HEK293 (cell line): ENCODE results near the gene SKAP1.
"Not testable (repeated sequence)": the region's sequence is repeated elsewhere in the genome, so short reads cannot be mapped to it uniquely, and the experiment has no call there.

Experiments
- CTCF ChIA-PET: fragments of 350-600 bp; formaldehyde crosslinking; extraction: SDS; loops from one replicate; lab custom pipeline; 2021; ENCODE audit warnings: antibody characterized with exemption; lab: Yijun Ruan, JAX
- POLR2A ChIA-PET: fragments of 300-600 bp; formaldehyde crosslinking; extraction: SDS; loops from one replicate; lab custom pipeline; 2020; ENCODE audit warnings: antibody characterized with exemption, inconsistent platforms; lab: Yijun Ruan, JAX
- H3K27ac ChIP-seq: fragments of 200-500 bp; sonication (Bioruptor generic); 2 replicates; pipeline ENCODE4 v1.5.1; 2014; ENCODE audit warnings: low read depth, low read length, control low read depth, inconsistent platforms; ENCODE audit errors: extremely low read depth
- H3K36me3 ChIP-seq, 2 experiments: fragments of 200-500 bp in 1 of 2; sonication (Bioruptor generic) in 1 of 2; 1 replicate in 1 of 2; 2 replicates in 1 of 2; pipeline ENCODE4 v1.5.1; 2014 to 2017; ENCODE audit warnings: inconsistent platforms in 2 of 2, low read length in 2 of 2; ENCODE audit not compliant: control insufficient read depth in 2 of 2, insufficient read depth in 1 of 2
- H3K4me1 ChIP-seq: fragments of 200-500 bp; sonication (Bioruptor generic); 2 replicates; pipeline ENCODE4 v1.5.1; 2014; ENCODE audit warnings: mild to moderate bottlenecking, low read length, inconsistent platforms; ENCODE audit not compliant: control insufficient read depth, insufficient read depth
- H3K4me3 ChIP-seq: 2 replicates; pipeline ENCODE4 v1.5.1; 2011; ENCODE audit warnings: low read depth, mild to moderate bottlenecking, control low read depth, low read length, moderate library complexity
- H3K9me3 ChIP-seq: fragments of 200-500 bp; sonication (Bioruptor generic); 2 replicates; pipeline ENCODE4 v1.5.1; 2014; ENCODE audit warnings: low read depth, low read length, inconsistent platforms; ENCODE audit not compliant: control insufficient read depth, insufficient read depth
- ATF2 ChIP-seq: fragments of 450-650 bp; formaldehyde crosslinking; IDR thresholded peaks from 2 replicates; pipeline ENCODE4 v1.5.1; 2016; ENCODE audit warnings: missing biosample characterization, missing genetic modification characterization, low read depth
- BCL6B ChIP-seq: fragments of 450-650 bp; formaldehyde crosslinking; IDR thresholded peaks from 2 replicates; pipeline ENCODE4 v1.5.1; 2017; ENCODE audit warnings: missing biosample characterization, missing genetic modification characterization
- PRDM6 ChIP-seq: fragments of 450-650 bp; formaldehyde crosslinking; IDR thresholded peaks from 2 replicates; pipeline ENCODE4 v1.5.1; 2017; ENCODE audit warnings: missing biosample characterization, missing genetic modification characterization
- REPIN1 ChIP-seq: fragments of 450-650 bp; formaldehyde crosslinking; IDR thresholded peaks from 2 replicates; pipeline ENCODE4 v1.5.1; 2017; ENCODE audit warnings: missing biosample characterization, missing genetic modification characterization, low read depth
- TRIM28 ChIP-seq: IDR thresholded peaks from 2 replicates; pipeline ENCODE4 v1.6.1; 2011; ENCODE audit warnings: low read length, control low read depth, borderline replicate concordance
- YY1 ChIP-seq: fragments of 450-650 bp; formaldehyde crosslinking; IDR thresholded peaks from 2 replicates; pipeline ENCODE4 v1.5.1; 2018; ENCODE audit warnings: missing biosample characterization, missing genetic modification characterization
- ZNF121 ChIP-seq: fragments of 450-650 bp; formaldehyde crosslinking; IDR thresholded peaks from 2 replicates; pipeline ENCODE4 v1.5.1; 2016; ENCODE audit warnings: missing biosample characterization, missing genetic modification characterization
- ZNF302 ChIP-seq: fragments of 450-650 bp; formaldehyde crosslinking; IDR thresholded peaks from 2 replicates; pipeline ENCODE4 v1.5.1; 2016; ENCODE audit warnings: missing biosample characterization, missing genetic modification characterization, low read depth
- ZNF350 ChIP-seq: fragments of 450-650 bp; formaldehyde crosslinking; IDR thresholded peaks from 2 replicates; pipeline ENCODE4 v1.5.0; 2017; ENCODE audit warnings: missing biosample characterization, mild to moderate bottlenecking, missing genetic modification characterization
- ZNF585B ChIP-seq: fragments of 450-650 bp; formaldehyde crosslinking; IDR thresholded peaks from 2 replicates; pipeline ENCODE4 v1.5.1; 2016; ENCODE audit warnings: missing biosample characterization, missing genetic modification characterization

Gene SKAP1

GRCh38 chr17:48413613-48414405 lies 16.2 kb downstream of the SKAP1 start:
- Histone ChIP-seq H3K4me3 (no peak overlapping the region), H3K4me1 (0 out of 2 replicates have a peak, but pooled peaks cover 3% of the 10 kb centered on the region), H3K27ac (no peak overlapping the region), H3K36me3 (no peaks in the 10 kb centered on the region), H3K9me3 (no peaks in the 10 kb centered on the region)
- ChIA-PET POLR2A (no interaction called here), CTCF (interaction anchor here (0.8 to 0.9 kb wide), 2 partner anchors 26 to 149 kb away, joined by 3 read pairs; no protein-coding TSS in a partner anchor)
- TF ChIP-seq ZNF121 (tag by site-specific recombination) (no peak), REPIN1 (tag by site-specific recombination) (no peak), ZNF302 (tag by site-specific recombination) (no peak), BCL6B (tag by site-specific recombination) (no peak), TRIM28 (no peak), YY1 (tag by site-specific recombination) (no peak)

- 0 out of 2 replicates have a peak, but pooled peaks cover 3% of the 10 kb centered on the region for H3K4me1 ChIP-seq
- CTCF ChIA-PET: interaction anchor here (0.5 to 0.9 kb wide), 6 partner anchors 10 to 148 kb away, joined by 3 to 5 read pairs (median 3); no protein-coding TSS in a partner anchor
- 0 out of 2 replicates have a peak, but pooled peaks have one; percentile 16 for TF ChIP-seq PRDM6
- TF ChIP-seq ZNF585B (tag by site-specific recombination): no peak
- H3K4me3 ChIP-seq: no peak overlapping the region
- no peaks in the 10 kb centered on the region for H3K9me3 ChIP-seq
- no peaks in the 10 kb centered on the region for H3K36me3 ChIP-seq
- no peak overlapping the region for H3K27ac ChIP-seq
- POLR2A ChIA-PET: no interaction called here
Measured at GRCh38 chr17:48412841-48413240, 17.2 kb downstream of the SKAP1 start.

GRCh38 chr17:48410821-48411220 lies 19.2 kb downstream of the SKAP1 start:
- POLR2A ChIA-PET: interaction anchor here (0.6 kb wide), 1 partner anchor 202 kb away, joined by 3 read pairs; no protein-coding TSS in a partner anchor
- not testable (repeated sequence) for H3K36me3 ChIP-seq, H3K27ac ChIP-seq, H3K9me3 ChIP-seq, H3K4me3 ChIP-seq, H3K4me1 ChIP-seq
- CTCF ChIA-PET: interaction anchor here (0.7 to 2.1 kb wide), 3 partner anchors 35 to 468 kb away, joined by 3 to 7 read pairs (median 3); no protein-coding TSS in a partner anchor

- Histone ChIP-seq H3K4me3 (no peak overlapping the region), H3K4me1 (peaks cover 8% of the 10 kb centered on the region), H3K36me3 (no peaks in the 10 kb centered on the region), H3K9me3 (no peaks in the 10 kb centered on the region), H3K27ac (no peak overlapping the region)
- peak; percentile 75 for TF ChIP-seq ATF2
- TF ChIP-seq ZNF350 (tag by site-specific recombination): no peak
- ChIA-PET POLR2A (interaction anchor here (0.6 kb wide), 2 partner anchors 11 to 81 kb away, joined by 3 to 4 read pairs; no protein-coding TSS in a partner anchor), CTCF (interaction anchor here (0.6 to 2.1 kb wide), 7 partner anchors 29 to 165 kb away, joined by 3 to 7 read pairs (median 4); no protein-coding TSS in a partner anchor)
Measured at GRCh38 chr17:48409607-48410006, 20.4 kb downstream of the SKAP1 start.
